DND-41 (cell line): ENCODE data around the gene NDUFS8.
A peak's percentile ranks its signal among the peaks of the same experiment; 100 is the strongest.

Source experiments
- ATAC-seq: fragments of 200-7000 bp; cut with Tn5 transposase; 3 replicates; pipeline ENCODE4 v1.9.1; 2021; ENCODE audit warnings: low read depth; ENCODE audit not compliant: insufficient read depth
- DNase-seq: peaks from one replicate; pipeline ENCODE4 v3.0.0-alpha.2; 2020
- H2AFZ ChIP-seq: 2 replicates; pipeline ENCODE4 v1.6.0; 2012; ENCODE audit warnings: low read depth, low read length
- H3K27ac ChIP-seq: 2 replicates; pipeline ENCODE4 v1.5.1; 2012; ENCODE audit warnings: low read length, inconsistent platforms
- H3K27me3 ChIP-seq: fragments of 200-600 bp; sonication (generic); 2 replicates; pipeline ENCODE4 v1.6.0; 2012; ENCODE audit warnings: low read length, mild to moderate bottlenecking, inconsistent platforms; ENCODE audit not compliant: insufficient read depth, poor library complexity
- H3K36me3 ChIP-seq: 2 replicates; pipeline ENCODE4 v1.5.1; 2012; ENCODE audit warnings: low read length, inconsistent platforms; ENCODE audit not compliant: insufficient read depth
- H3K4me1 ChIP-seq: 2 replicates; pipeline ENCODE4 v1.5.1; 2012; ENCODE audit warnings: mild to moderate bottlenecking, low read length; ENCODE audit not compliant: insufficient read depth
- H3K4me2 ChIP-seq: 2 replicates; pipeline ENCODE4 v1.6.0; 2012; ENCODE audit warnings: mild to moderate bottlenecking, moderate library complexity, low read length, inconsistent platforms; ENCODE audit not compliant: insufficient read depth
- H3K4me3 ChIP-seq, 2 experiments: fragments of 200-600 bp in 1 of 2; shearing (Covaris generic) in 1 of 2; 2 replicates each; pipeline ENCODE4 v1.5.1; 2012 to 2016; ENCODE audit warnings: inconsistent platforms in 2 of 2, low read length in 2 of 2, mild to moderate bottlenecking in 2 of 2, low read depth in 1 of 2, moderate library complexity in 1 of 2
- H3K79me2 ChIP-seq: 2 replicates; pipeline ENCODE4 v1.6.0; 2012; ENCODE audit warnings: low read length, inconsistent platforms; ENCODE audit not compliant: insufficient read depth
- H3K9ac ChIP-seq: 2 replicates; pipeline ENCODE4 v1.6.0; 2012; ENCODE audit warnings: low read depth, mild to moderate bottlenecking, inconsistent platforms, low read length, moderate library complexity
- H3K9me3 ChIP-seq: 2 replicates; pipeline ENCODE4 v1.5.1; 2012; ENCODE audit warnings: low read length, moderate library complexity, mild to moderate bottlenecking, inconsistent platforms; ENCODE audit not compliant: insufficient read depth, severe bottlenecking
- H4K20me1 ChIP-seq: 2 replicates; pipeline ENCODE4 v1.6.0; 2012; ENCODE audit warnings: low read length; ENCODE audit not compliant: insufficient read depth
- EZH2 ChIP-seq: IDR thresholded peaks from 3 replicates; pipeline ENCODE4 v1.6.1; 2012; ENCODE audit warnings: borderline replicate concordance, low read depth, mild to moderate bottlenecking, moderate library complexity, low read length, inconsistent platforms; ENCODE audit not compliant: severe bottlenecking
- TF ChIP-seq, protein P1 (sequence below): IDR thresholded peaks from 2 replicates; pipeline ENCODE4 v1.5.1; 2012; ENCODE audit warnings: borderline replicate concordance, low read length, moderate library complexity, mild to moderate bottlenecking; ENCODE audit not compliant: poor library complexity, severe bottlenecking; ENCODE audit errors: extremely low read depth

Gene NDUFS8

GRCh38 chr11:68009391-68010089 is 20.9 kb upstream of the NDUFS8 start:
- Histone ChIP-seq H3K4me2 (no peak overlapping the region), H4K20me1 (no peaks in the 10 kb centered on the region), H3K27ac (no peak overlapping the region), H3K4me1 (peaks cover 4% of the 10 kb centered on the region; the same call in 1 of the 2 replicates), H3K27me3 (peaks cover 5% of the 10 kb centered on the region), H3K36me3 (no peaks in the 10 kb centered on the region), H3K9ac (no peak overlapping the region), H3K79me2 (no peaks in the 10 kb centered on the region), H3K4me3 (no peak overlapping the region), H2AFZ (no peak overlapping the region), H3K9me3 (no peaks in the 10 kb centered on the region)
- TF ChIP-seq, protein P1, sequence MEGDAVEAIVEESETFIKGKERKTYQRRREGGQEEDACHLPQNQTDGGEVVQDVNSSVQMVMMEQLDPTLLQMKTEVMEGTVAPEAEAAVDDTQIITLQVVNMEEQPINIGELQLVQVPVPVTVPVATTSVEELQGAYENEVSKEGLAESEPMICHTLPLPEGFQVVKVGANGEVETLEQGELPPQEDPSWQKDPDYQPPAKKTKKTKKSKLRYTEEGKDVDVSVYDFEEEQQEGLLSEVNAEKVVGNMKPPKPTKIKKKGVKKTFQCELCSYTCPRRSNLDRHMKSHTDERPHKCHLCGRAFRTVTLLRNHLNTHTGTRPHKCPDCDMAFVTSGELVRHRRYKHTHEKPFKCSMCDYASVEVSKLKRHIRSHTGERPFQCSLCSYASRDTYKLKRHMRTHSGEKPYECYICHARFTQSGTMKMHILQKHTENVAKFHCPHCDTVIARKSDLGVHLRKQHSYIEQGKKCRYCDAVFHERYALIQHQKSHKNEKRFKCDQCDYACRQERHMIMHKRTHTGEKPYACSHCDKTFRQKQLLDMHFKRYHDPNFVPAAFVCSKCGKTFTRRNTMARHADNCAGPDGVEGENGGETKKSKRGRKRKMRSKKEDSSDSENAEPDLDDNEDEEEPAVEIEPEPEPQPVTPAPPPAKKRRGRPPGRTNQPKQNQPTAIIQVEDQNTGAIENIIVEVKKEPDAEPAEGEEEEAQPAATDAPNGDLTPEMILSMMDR, result peak; percentile 34
- no peak for TF ChIP-seq EZH2
- ATAC-seq (no peak), DNase-seq (no peak)

DNA sequence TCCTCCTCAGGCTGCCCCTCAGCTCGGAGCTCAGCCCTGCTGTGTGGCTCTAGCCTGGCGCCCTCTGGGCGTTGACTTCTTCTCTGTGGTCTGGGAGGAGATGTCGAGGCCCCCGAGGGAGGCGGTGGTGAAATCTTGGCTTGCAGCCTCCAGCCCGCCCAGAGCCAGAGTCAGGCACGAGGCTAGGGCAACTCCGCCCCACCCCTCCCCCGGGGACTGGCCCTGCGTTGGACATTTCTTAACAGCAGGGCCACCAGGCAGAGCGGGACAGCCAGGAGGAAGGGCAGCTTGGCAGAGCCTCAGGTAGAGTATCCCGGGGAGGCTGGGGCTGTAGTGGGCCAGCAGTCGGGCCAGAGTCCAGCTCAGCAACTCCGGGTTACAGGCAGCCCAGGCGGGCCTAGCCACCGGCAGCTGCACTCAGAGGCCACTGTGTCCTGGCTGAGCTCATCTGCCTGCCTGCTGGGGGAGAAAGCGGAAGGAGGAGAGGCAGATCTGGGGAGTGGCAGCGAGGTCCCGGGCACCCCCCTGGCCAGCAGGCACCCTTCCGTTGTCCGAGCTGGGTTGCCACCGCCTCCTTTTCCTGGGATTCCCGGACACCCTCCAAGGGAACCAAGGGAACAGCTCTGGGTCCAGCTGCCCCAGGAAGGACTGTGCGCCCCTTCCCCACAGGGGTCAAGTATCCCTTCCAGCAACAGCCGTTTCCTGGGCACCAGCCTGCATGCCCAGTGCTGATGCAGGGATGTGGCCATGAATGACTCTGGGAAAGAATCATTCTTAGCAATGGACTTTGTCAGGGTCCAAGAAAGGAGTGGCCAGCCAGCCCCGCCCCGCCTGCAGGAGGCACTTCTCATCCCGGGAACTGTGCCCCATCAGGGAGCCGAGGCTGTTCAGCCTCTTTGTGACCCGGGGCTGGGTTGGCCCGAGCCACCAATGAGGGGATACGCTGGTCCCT is 20.1 kb upstream of the NDUFS8 start, which contains the start of gene ALDH3B1:
Gene ALDH3B1, plus strand, starts transcription at position 238 of the 952 bp plus-strand sequence. CDS start 4,971 bp downstream, outside the sequence.
- Histone ChIP-seq H3K27ac (no peak within 1 kb of the TSS), H2AFZ (no peak within 1 kb of the TSS), H3K27me3 (no peaks in the 10 kb centered on the region), H3K4me2 (no peak within 1 kb of the TSS), H3K4me3 (no peak within 1 kb of the TSS), H3K36me3 (no peaks in the 10 kb centered on the region), H3K9ac (no peak within 1 kb of the TSS), H3K9me3 (no peaks in the 10 kb centered on the region), H3K4me1 (no peaks in the 10 kb centered on the region), H4K20me1 (no peaks in the 10 kb centered on the region; the same call in 1 of the 2 replicates), H3K79me2 (no peaks in the 10 kb centered on the region)
- DNase-seq, result no peak
- no peak for TF ChIP-seq EZH2
- TF ChIP-seq, protein P1, result no peak
- peak; percentile 34; the same call in 2 of the 3 replicates for ATAC-seq

GRCh38 chr11:68011051-68011943 is 19.2 kb upstream of the NDUFS8 start:
- TF ChIP-seq, protein P1, result no peak
- no peak for TF ChIP-seq EZH2
- no peaks in the 10 kb centered on the region for H3K4me1 ChIP-seq
- no peaks in the 10 kb centered on the region for H3K79me2 ChIP-seq
- ATAC-seq (no peak), DNase-seq (no peak)
- H3K9ac ChIP-seq, result no peak overlapping the region
- no peaks in the 10 kb centered on the region for H3K9me3 ChIP-seq
- H3K27ac ChIP-seq, result no peak overlapping the region
- H3K36me3 ChIP-seq, result no peaks in the 10 kb centered on the region
- H4K20me1 ChIP-seq, result no peaks in the 10 kb centered on the region; the same call in 1 of the 2 replicates
- no peaks in the 10 kb centered on the region for H3K27me3 ChIP-seq
- H3K4me2 ChIP-seq, result no peak overlapping the region
- no peak overlapping the region for H2AFZ ChIP-seq
- H3K4me3 ChIP-seq, result no peak overlapping the region
